Stimulated activated CD4-positive, alpha-beta T cell treated with anti-CD3 and anti-CD28 coated beads, Interleukin-4, amount 100 ng/mL, for 48 hours (primary cell): ENCODE measurements around the gene RPS3.
"Not testable (repeated sequence)": the region's sequence is repeated elsewhere in the genome, so short reads cannot be mapped to it uniquely, and the experiment has no call there.

Experiments used
- DNase-seq, 2 donors: peaks; one replicate each; pipeline ENCODE4 v3.0.0-alpha.2; 2020; ENCODE audit warnings: low read depth in 2 of 2

Gene RPS3

GRCh38 chr11:75380245-75380644 is 19.1 kb upstream of the RPS3 start:
- DNase-seq = no peak

- no peak for DNase-seq
Observed at GRCh38 chr11:75380716-75381420, 18.4 kb upstream of the RPS3 start.

GRCh38 chr11:75383246-75383645 is 16.1 kb upstream of the RPS3 start:
- DNase-seq = no peak

- peak; percentile 64 to 68 for DNase-seq
Observed at GRCh38 chr11:75384438-75385080, 14.8 kb upstream of the RPS3 start.

- DNase-seq = no peak
Observed at GRCh38 chr11:75386942-75387630, 12.2 kb upstream of the RPS3 start.

- DNase-seq = no peak
Observed at GRCh38 chr11:75387736-75388294, 11.5 kb upstream of the RPS3 start.

- DNase-seq = peak; percentile 52 to 56
Observed at GRCh38 chr11:75388386-75389275, 10.7 kb upstream of the RPS3 start.

GRCh38 chr11:75389276-75389605 is 10.1 kb upstream of the RPS3 start:
- no peak for DNase-seq

- no peak for DNase-seq
Observed at GRCh38 chr11:75389925-75390324, 9.4 kb upstream of the RPS3 start.

- no peak for DNase-seq
Observed at GRCh38 chr11:75394085-75394840, 5.1 kb upstream of the RPS3 start.

- DNase-seq = no peak
Observed at GRCh38 chr11:75398906-75399305, 412 bp upstream of the RPS3 start.

- no peak for DNase-seq
Observed at GRCh38 chr11:75400146-75400865, 988 bp downstream of the RPS3 start.

GRCh38 chr11:75402002-75402773 is 2.9 kb downstream of the RPS3 start:
- DNase-seq = no peak

GRCh38 chr11:75403037-75403436 is 3.7 kb downstream of the RPS3 start:
- DNase-seq = no peak

- DNase-seq = no peak
Observed at GRCh38 chr11:75403983-75404658, 4.8 kb downstream of the RPS3 start.

- DNase-seq = no peak
Observed at GRCh38 chr11:75406338-75406777, 7.0 kb downstream of the RPS3 start.

GRCh38 chr11:75408957-75409219 is 9.6 kb downstream of the RPS3 start:
- no peak for DNase-seq

GRCh38 chr11:75409971-75410370 is 10.7 kb downstream of the RPS3 start:
- not testable (repeated sequence) for DNase-seq

- not testable (repeated sequence) for DNase-seq
Observed at GRCh38 chr11:75413146-75413545, 13.8 kb downstream of the RPS3 start.
